ENCODE data around the gene NFE2L1. TPM values are rescaled to one million over a fixed set of nuclear protein-coding genes. Genes with fewer than 3 reads are reported as not detected.

NFE2L1 gene
- total and polyA plus RNA-seq, 9 of the 15 experiments (the other 6 are each of a cell fraction or from before 2014, with no cell fraction given): 2.0 to 68.6 (median 39.7) TPM

DNA sequence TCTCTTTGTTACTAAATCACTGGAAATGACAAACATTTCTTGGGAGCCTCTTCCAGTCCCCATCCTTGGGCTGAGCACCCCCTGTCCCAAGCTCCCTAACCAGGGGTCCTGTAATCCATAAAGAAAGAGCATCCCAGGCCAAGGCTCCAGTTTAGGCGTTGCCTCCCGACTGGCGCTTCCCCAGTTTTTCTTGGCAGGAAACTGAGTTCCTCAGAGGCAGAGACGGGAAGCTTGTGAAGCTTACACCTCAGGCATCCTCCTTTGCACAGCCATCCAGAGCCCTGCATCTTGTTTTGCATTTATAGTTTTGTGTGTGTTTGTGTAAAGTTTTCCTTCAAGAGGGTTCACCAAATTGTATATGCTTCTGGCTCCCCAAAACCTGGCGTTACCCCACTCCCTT, 17.6 kb upstream of the NFE2L1 start (continued):
- TF ChIP-seq, protein P1, sequence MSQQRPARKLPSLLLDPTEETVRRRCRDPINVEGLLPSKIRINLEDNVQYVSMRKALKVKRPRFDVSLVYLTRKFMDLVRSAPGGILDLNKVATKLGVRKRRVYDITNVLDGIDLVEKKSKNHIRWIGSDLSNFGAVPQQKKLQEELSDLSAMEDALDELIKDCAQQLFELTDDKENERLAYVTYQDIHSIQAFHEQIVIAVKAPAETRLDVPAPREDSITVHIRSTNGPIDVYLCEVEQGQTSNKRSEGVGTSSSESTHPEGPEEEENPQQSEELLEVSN (IDR thresholded peaks at IDR 0.05; ENCODE audit: borderline replicate concordance in 1 of 2, extremely low read depth in 1 of 2, insufficient read depth in 1 of 2, insufficient read length in 1 of 2, low read depth in 1 of 2, low read length in 1 of 2, poor library complexity in 1 of 2, severe bottlenecking in 1 of 2): no peak

DNA sequence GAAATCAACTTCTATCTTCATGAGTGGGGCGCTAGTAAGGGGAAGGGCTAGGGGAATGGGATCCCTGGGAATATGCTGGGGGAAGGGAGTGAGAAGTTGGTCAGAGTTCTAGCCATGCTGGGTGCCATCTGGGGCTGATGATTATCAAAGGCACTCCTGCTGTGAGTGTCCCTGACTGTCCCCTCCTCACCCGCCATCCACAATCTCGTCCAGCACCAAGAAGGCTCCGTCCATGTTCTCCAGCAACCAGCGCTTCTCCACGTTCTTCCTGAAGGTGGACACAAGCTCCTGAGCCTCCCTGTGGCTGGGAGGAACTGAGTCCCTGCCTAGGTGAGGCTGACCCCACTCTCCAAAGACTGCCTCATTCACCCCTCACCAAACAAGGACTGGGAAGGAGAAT, 16.2 kb upstream of the NFE2L1 start:
- no peak for ATAC-seq
- no TSS peak for BruUV-seq (replicated peaks)
- no peaks in the 10 kb centered on the region for H3K9me1 ChIP-seq (ENCODE audit: control insufficient read depth, insufficient read depth, low read length)
- TF ChIP-seq ZNF75A (CRISPR knock-in tag; IDR thresholded peaks at IDR 0.05) (no peak), ILF3 (IDR thresholded peaks at IDR 0.05; ENCODE audit: borderline replicate concordance) (no peak), ZNF316 (IDR thresholded peaks at IDR 0.05) (no peak), CBX2 (IDR thresholded peaks at IDR 0.05; ENCODE audit: insufficient read depth, low read length, poor library complexity, severe bottlenecking) (no peak), SREBF1 (IDR thresholded peaks at IDR 0.05; ENCODE audit: borderline replicate concordance, low read depth, low read length) (no peak), BMI1 (IDR thresholded peaks at IDR 0.05; ENCODE audit: low read length) (no peak), ZNF507 (tag; conservative IDR thresholded peaks at IDR 0.05) (no peak), MEIS2 (IDR thresholded peaks at IDR 0.05; ENCODE audit: partially characterized antibody) (no peak), CHD2 (IDR thresholded peaks at IDR 0.05; ENCODE audit: low read depth, low read length) (no peak), RB1 (IDR thresholded peaks at IDR 0.05; ENCODE audit: low read depth) (no peak), NFE2L1 (tag; IDR thresholded peaks at IDR 0.05; ENCODE audit: borderline replicate concordance, low read depth) (no peak), PML (IDR thresholded peaks at IDR 0.05; ENCODE audit: low read length) (no peak), FOXJ3 (CRISPR knock-in tag; IDR thresholded peaks at IDR 0.05) (no peak), SPI1 (IDR thresholded peaks at IDR 0.05; ENCODE audit: borderline replicate concordance, low read depth, low read length) (no peak), NR1H2 (CRISPR knock-in tag; IDR thresholded peaks at IDR 0.05) (no peak)
- TF ChIP-seq, protein P2, sequence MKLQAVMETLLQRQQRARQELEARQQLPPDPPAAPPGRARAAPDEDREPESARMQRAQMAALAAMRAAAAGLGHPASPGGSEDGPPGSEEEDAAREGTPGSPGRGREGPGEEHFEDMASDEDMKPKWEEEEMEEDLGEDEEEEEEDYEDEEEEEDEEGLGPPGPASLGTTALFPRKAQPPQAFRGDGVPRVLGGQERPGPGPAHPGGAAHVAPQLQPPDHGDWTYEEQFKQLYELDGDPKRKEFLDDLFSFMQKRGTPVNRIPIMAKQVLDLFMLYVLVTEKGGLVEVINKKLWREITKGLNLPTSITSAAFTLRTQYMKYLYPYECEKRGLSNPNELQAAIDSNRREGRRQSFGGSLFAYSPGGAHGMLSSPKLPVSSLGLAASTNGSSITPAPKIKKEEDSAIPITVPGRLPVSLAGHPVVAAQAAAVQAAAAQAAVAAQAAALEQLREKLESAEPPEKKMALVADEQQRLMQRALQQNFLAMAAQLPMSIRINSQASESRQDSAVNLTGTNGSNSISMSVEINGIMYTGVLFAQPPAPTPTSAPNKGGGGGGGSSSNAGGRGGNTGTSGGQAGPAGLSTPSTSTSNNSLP (IDR thresholded peaks at IDR 0.05; ENCODE audit: borderline replicate concordance, low read depth, low read length): no peak
- H4K20me1 ChIP-seq (replicated peaks; ENCODE audit: control insufficient read depth, insufficient read depth, low read length): no peaks in the 10 kb centered on the region
- no peak overlapping the region; the same call in 1 of the 2 replicates for H3K4me2 ChIP-seq (ENCODE audit: insufficient read depth, low read length)
- in situ Hi-C loops (cut with MboI): loop anchor here (10.0 kb wide), 1 partner anchor 593 kb away; the partner anchor contains the start of gene HOXB9
- peaks cover 11 to 18% of the 10 kb centered on the region in 2 experiments; a peak in 4 of 5 replicates for H3K4me1 ChIP-seq (replicated peaks in 1 of 2; ENCODE audit: control insufficient read depth in 2 of 2, insufficient read depth in 2 of 2, low read length in 2 of 2)
- peak overlapping the region in 1 of 2 experiments; percentile 75; a peak in 1 of 4 replicates for H3K9ac ChIP-seq (ENCODE audit: insufficient read depth in 1 of 2, low read depth in 2 of 2, low read length in 2 of 2)
- no peak overlapping the region for H3K27ac ChIP-seq (ENCODE audit: extremely low read depth, low read depth, low read length)
- intact Hi-C loops (cut with micrococcal nuclease): no loop called here
- CTCF ChIA-PET (ENCODE audit: low intra/inter-chr PET ratio): interaction anchor here (1.1 kb wide), 1 partner anchor 43 kb away, joined by 3 read pairs; no protein-coding TSS in a partner anchor
- no peaks in the 10 kb centered on the region for H3K79me2 ChIP-seq (ENCODE audit: control insufficient read depth, insufficient read depth, low read length)
- H3K36me3 ChIP-seq (ENCODE audit: control insufficient read depth, insufficient read depth, low read length): no peaks in the 10 kb centered on the region
- no peaks in the 10 kb centered on the region for H3K9me3 ChIP-seq (replicated peaks; ENCODE audit: control insufficient read depth, insufficient read depth, low read depth, low read length)
- no peak overlapping the region for H3K4me3 ChIP-seq
- DNase-seq (ENCODE audit: extremely low read depth in 1 of 4, low spot score in 3 of 4): no peak
- no peaks in the 10 kb centered on the region for H3K27me3 ChIP-seq (ENCODE audit: control insufficient read depth in 2 of 2, insufficient read depth in 2 of 2, low read length in 2 of 2)
- 15% methylated on average over 6 of the region's 6 CpGs for WGBS (ENCODE audit: insufficient coverage, low coverage, missing lambda C conversion rate)
- FAIRE-seq: no peak
- peak overlapping the region; percentile 30; the same call in 1 of the 2 replicates for H2AFZ ChIP-seq (ENCODE audit: low read depth, low read length)
- POLR2A ChIA-PET: interaction anchor here (1.0 to 2.4 kb wide), 3 partner anchors 17 to 31 kb away, joined by 5 to 12 read pairs (median 5); partner anchors contain the start of gene NFE2L1
